GM21723 (cell line): ENCODE measurements around the gene ATG13.

Experiments used
- ATAC-seq: cut with Tn5 transposase; IDR thresholded peaks from one replicate; pipeline ENCODE4 v1.9.1; 2021; ENCODE audit warnings: mild to moderate bottlenecking, moderate library complexity; ENCODE audit not compliant: unreplicated experiment

ATG13 gene

GRCh38 chr11:46722566-46723358 lies 105.4 kb downstream of the ATG13 start:
- no peak for ATAC-seq

- no peak for ATAC-seq
Measured at GRCh38 chr11:46723359-46723680, 106.0 kb downstream of the ATG13 start.

- no peak for ATAC-seq
Measured at GRCh38 chr11:46724088-46724487, 106.7 kb downstream of the ATG13 start.
